OCI-LY7 (cell line): Measurements from ENCODE around the gene ARL16. TPM values are rescaled to one million over a fixed set of nuclear protein-coding genes. Genes with fewer than 3 reads are reported as not detected.
A peak's percentile ranks its signal among the peaks of the same experiment; 100 is the strongest.

Experiments
- BruUV-seq: library from RNA; stranded (reverse); fragments of 400-500 nt; replicated peaks from 2 replicates; lab custom pipeline; 2021; lab: Mats Ljungman, UMichigan
- CTCF ChIA-PET: fragments of 300-600 bp; sonication (Branson Sonifier 250); formaldehyde crosslinking; loops from one replicate; lab custom pipeline; 2022; ENCODE audit warnings: antibody characterized with exemption; ENCODE audit not compliant: unreplicated experiment; lab: Charles Lee
- POLR2A ChIA-PET: fragments of 300-600 bp; sonication (Branson Sonifier 250); formaldehyde crosslinking; loops from one replicate; lab custom pipeline; 2022; ENCODE audit warnings: antibody characterized with exemption; lab: Charles Lee
- DNase-seq: peaks from one replicate; pipeline ENCODE4 v3.0.0-alpha.2; 2015; ENCODE audit warnings: low spot score
- H2AFZ ChIP-seq: fragments of 200-600 bp; sonication (generic), shearing (Covaris generic); 2 replicates; pipeline ENCODE4 v1.6.1; 2014; ENCODE audit warnings: mild to moderate bottlenecking, antibody characterized with exemption, low read length, moderate library complexity
- H3K27ac ChIP-seq: fragments of 200-600 bp; sonication (generic); 2 replicates; pipeline ENCODE4 v1.5.1; 2014; ENCODE audit warnings: mixed run types, low read depth, mild to moderate bottlenecking, moderate library complexity, low read length, inconsistent platforms; ENCODE audit not compliant: poor library complexity, severe bottlenecking
- H3K36me3 ChIP-seq: fragments of 200-600 bp; sonication (generic); 2 replicates; pipeline ENCODE4 v1.6.1; 2014; ENCODE audit warnings: mild to moderate bottlenecking, antibody characterized with exemption, low read length, moderate library complexity, mixed read lengths; ENCODE audit not compliant: insufficient read depth
- H3K4me1 ChIP-seq: fragments of 200-600 bp; sonication (generic); 2 replicates; pipeline ENCODE4 v1.5.1; 2014; ENCODE audit warnings: mild to moderate bottlenecking, low read length; ENCODE audit not compliant: insufficient read depth, poor library complexity, severe bottlenecking
- H3K4me2 ChIP-seq: fragments of 200-600 bp; sonication (generic); 2 replicates; pipeline ENCODE4 v1.6.1; 2014; ENCODE audit warnings: mild to moderate bottlenecking, low read length
- H3K4me3 ChIP-seq: fragments of 200-600 bp; sonication (generic); 2 replicates; pipeline ENCODE4 v1.5.1; 2014; ENCODE audit warnings: mild to moderate bottlenecking, low read depth, low read length; ENCODE audit not compliant: poor library complexity, severe bottlenecking
- H3K79me2 ChIP-seq: fragments of 200-600 bp; sonication (generic); 2 replicates; pipeline ENCODE4 v1.6.1; 2016; ENCODE audit warnings: low read depth, mild to moderate bottlenecking, low read length, moderate library complexity, mixed read lengths; ENCODE audit not compliant: insufficient read depth
- H3K9me2 ChIP-seq: fragments of 200-600 bp; sonication (generic); 2 replicates; pipeline ENCODE4 v1.6.1; 2016; ENCODE audit warnings: mild to moderate bottlenecking, low read length, mixed read lengths; ENCODE audit not compliant: insufficient read depth
- H3K9me3 ChIP-seq: fragments of 200-600 bp; sonication (generic); 2 replicates; pipeline ENCODE4 v1.6.1; 2014; ENCODE audit warnings: mild to moderate bottlenecking, mixed run types, low read length, mixed read lengths
- H4K20me1 ChIP-seq: fragments of 200-600 bp; sonication (generic); 2 replicates; pipeline ENCODE4 v1.6.1; 2014; ENCODE audit warnings: mild to moderate bottlenecking, antibody characterized with exemption, low read length, moderate library complexity, mixed read lengths; ENCODE audit not compliant: insufficient read depth
- EZH2phosphoT487 ChIP-seq: fragments of 200-600 bp; sonication (generic); IDR thresholded peaks from 2 replicates; pipeline ENCODE4 v1.6.1; 2018; ENCODE audit warnings: low read depth, borderline replicate concordance, mild to moderate bottlenecking, mixed run types, antibody characterized with exemption, low read length, moderate library complexity, mixed read lengths
- intact Hi-C: fragments of 100-400 bp; cut with micrococcal nuclease; formaldehyde crosslinking; loops from one replicate; pipeline ENCODE4 v1.10.0; 2022; ENCODE audit not compliant: unreplicated experiment
- total RNA-seq, 2 experiments: library from RNA; depleted of rRNA in 1 of 2; stranded (reverse); fragments of >200 nt in 1 of 2; shearing (Covaris generic) in 1 of 2; gene quantifications; 2 replicates each; pipeline ENCODE4 v1.2.3, GENCODE V29; 2014 to 2022
- TF ChIP-seq, protein P1 (sequence below): fragments of 200-600 bp; sonication (generic); conservative IDR thresholded peaks from 2 replicates; pipeline ENCODE4 v1.5.1; 2014; ENCODE audit warnings: mild to moderate bottlenecking, antibody characterized with exemption, low read length, moderate library complexity, mixed read lengths

The ARL16 gene
- total RNA-seq, 2 experiments from 2014 or later: 49.8 to 86.1 TPM

DNA sequence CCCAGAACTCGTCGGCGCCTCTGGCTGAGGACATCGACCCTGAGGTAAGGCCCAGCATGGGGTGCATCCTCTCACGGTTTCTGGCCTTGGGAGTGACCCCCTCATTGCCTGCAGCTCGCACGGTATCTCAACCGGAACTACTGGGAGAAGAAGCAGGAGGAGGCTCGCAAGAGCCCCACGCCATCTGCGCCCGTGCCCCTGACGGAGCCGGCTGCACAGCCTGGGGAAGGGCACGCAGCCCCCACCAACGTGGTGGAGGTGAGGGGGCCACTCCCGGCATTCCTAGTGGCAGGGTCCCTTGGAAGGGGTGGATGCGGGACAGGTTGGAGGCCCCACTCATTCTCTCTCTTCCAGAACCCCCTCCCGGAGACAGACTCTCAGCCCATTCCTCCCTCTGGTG lies 11.2 kb upstream of the ARL16 start:
- no TSS peak for BruUV-seq
- Histone ChIP-seq H3K9me2 (no peaks in the 10 kb centered on the region), H3K9me3 (no peaks in the 10 kb centered on the region), H3K4me3 (no peak overlapping the region), H2AFZ (no peak overlapping the region), H3K4me2 (no peak overlapping the region), H3K79me2 (peaks cover 13% of the 10 kb centered on the region; the same call in 1 of the 2 replicates), H3K27ac (no peak overlapping the region), H3K36me3 (peaks cover 98% of the 10 kb centered on the region), H3K4me1 (no peaks in the 10 kb centered on the region), H4K20me1 (no peaks in the 10 kb centered on the region)
- ChIA-PET POLR2A (no interaction called here), CTCF (no interaction called here)
- TF ChIP-seq, protein P1, sequence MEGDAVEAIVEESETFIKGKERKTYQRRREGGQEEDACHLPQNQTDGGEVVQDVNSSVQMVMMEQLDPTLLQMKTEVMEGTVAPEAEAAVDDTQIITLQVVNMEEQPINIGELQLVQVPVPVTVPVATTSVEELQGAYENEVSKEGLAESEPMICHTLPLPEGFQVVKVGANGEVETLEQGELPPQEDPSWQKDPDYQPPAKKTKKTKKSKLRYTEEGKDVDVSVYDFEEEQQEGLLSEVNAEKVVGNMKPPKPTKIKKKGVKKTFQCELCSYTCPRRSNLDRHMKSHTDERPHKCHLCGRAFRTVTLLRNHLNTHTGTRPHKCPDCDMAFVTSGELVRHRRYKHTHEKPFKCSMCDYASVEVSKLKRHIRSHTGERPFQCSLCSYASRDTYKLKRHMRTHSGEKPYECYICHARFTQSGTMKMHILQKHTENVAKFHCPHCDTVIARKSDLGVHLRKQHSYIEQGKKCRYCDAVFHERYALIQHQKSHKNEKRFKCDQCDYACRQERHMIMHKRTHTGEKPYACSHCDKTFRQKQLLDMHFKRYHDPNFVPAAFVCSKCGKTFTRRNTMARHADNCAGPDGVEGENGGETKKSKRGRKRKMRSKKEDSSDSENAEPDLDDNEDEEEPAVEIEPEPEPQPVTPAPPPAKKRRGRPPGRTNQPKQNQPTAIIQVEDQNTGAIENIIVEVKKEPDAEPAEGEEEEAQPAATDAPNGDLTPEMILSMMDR: no peak
- TF ChIP-seq EZH2phosphoT487: no peak
- intact Hi-C loops: no loop called here
- DNase-seq: no peak

DNA sequence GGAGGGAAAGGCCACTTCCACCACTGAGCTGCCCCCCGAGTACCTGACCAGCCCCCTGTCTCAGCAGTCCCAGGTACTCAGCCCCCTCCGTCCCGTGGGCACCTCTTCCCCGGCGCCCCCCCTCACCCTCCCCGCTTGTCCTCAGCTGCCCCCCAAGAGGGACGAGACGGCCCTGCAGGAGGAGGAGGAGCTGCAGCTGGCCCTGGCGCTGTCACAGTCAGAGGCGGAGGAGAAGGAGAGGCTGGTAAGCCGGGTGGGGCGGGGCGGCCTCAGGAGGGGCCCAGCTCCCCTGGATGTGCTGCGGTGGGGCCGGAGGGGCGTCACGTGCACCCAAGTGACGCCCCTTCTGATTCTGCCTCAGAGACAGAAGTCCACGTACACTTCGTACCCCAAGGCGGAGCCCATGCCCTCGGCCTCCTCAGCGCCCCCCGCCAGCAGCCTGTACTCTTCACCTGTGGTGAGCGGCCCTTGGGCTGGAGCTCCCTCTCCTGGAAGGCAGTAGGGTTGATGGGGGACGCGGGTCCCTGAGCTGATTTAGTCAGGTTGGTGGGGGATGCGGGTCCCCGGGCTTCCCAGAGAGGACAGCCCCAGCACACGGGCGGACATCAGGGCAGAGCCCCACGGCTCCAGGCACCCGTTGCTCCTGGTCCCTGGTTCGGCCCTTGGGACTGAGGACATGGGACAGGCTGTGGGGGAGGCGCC lies 10.1 kb upstream of the ARL16 start:
- CTCF ChIA-PET: no interaction called here
- no peaks in the 10 kb centered on the region for H3K4me1 ChIP-seq
- intact Hi-C loops: no loop called here
- no peak overlapping the region for H3K4me2 ChIP-seq
- H3K4me3 ChIP-seq: no peak overlapping the region
- no peaks in the 10 kb centered on the region for H3K9me3 ChIP-seq
- no peak overlapping the region for H2AFZ ChIP-seq
- no TSS peak for BruUV-seq
- no peaks in the 10 kb centered on the region for H4K20me1 ChIP-seq
- H3K36me3 ChIP-seq: peaks cover 98% of the 10 kb centered on the region
- H3K79me2 ChIP-seq: 0 out of 2 replicates have a peak, but pooled peaks cover 6% of the 10 kb centered on the region
- POLR2A ChIA-PET: no interaction called here
- no peak overlapping the region for H3K27ac ChIP-seq
- no peak for DNase-seq
- no peak for TF ChIP-seq EZH2phosphoT487
- TF ChIP-seq, protein P1: peak; percentile 70
- no peaks in the 10 kb centered on the region for H3K9me2 ChIP-seq

DNA sequence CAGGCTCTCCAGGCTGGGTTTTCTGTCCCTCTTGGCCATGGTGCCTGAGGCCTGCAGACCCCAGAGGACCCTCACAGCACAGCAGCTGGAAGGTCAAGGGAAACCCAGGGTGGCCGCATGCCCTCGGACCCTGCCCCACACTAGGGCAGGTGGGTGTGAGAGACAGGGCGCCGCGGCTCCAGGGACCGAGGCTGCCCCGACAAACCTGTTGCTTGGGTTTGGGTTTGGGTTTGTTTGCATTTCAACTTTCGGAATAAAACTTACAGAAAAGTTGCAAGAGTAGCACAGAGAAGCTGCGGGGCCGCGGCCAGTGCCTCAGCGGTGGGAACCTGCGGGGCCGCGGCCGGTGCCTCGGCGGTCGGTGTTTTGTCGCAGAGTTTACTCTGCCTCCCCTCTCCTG lies 8.0 kb upstream of the ARL16 start:
- Histone ChIP-seq H3K36me3 (peaks cover 98% of the 10 kb centered on the region), H3K79me2 (no peaks in the 10 kb centered on the region), H4K20me1 (no peaks in the 10 kb centered on the region), H3K9me2 (no peaks in the 10 kb centered on the region), H2AFZ (no peak overlapping the region), H3K27ac (no peak overlapping the region), H3K9me3 (no peaks in the 10 kb centered on the region), H3K4me2 (no peak overlapping the region), H3K4me1 (no peaks in the 10 kb centered on the region), H3K4me3 (no peak overlapping the region)
- ChIA-PET CTCF (no interaction called here), POLR2A (no interaction called here)
- intact Hi-C loops: no loop called here
- TF ChIP-seq, protein P1: no peak
- no peak for TF ChIP-seq EZH2phosphoT487
- no peak for DNase-seq
- BruUV-seq: no TSS peak
